Osteocyte (in vitro differentiated cells): Measurements from ENCODE around the gene CBX8. TPM values are rescaled to one million over a fixed set of nuclear protein-coding genes. Genes with fewer than 3 reads are reported as not detected.
A peak's percentile ranks its signal among the peaks of the same experiment; 100 is the strongest.

Experiments used
- DNase-seq: peaks from one replicate; pipeline ENCODE4 v3.0.0; 2021; ENCODE audit warnings: mixed read lengths; ENCODE audit not compliant: unreplicated experiment; ENCODE audit errors: extremely low spot score
- H3K27ac Mint-ChIP-seq: one replicate; pipeline ENCODE4 v1.8.0; 2021; ENCODE audit warnings: mild to moderate bottlenecking, mixed read lengths; ENCODE audit not compliant: unreplicated experiment
- H3K27me3 Mint-ChIP-seq: one replicate; pipeline ENCODE4 v1.8.0; 2021; ENCODE audit warnings: mixed read lengths; ENCODE audit not compliant: unreplicated experiment
- H3K36me3 Mint-ChIP-seq: one replicate; pipeline ENCODE4 v1.8.0; 2021; ENCODE audit warnings: mixed read lengths; ENCODE audit not compliant: unreplicated experiment
- H3K4me1 Mint-ChIP-seq: one replicate; pipeline ENCODE4 v1.8.0; 2021; ENCODE audit warnings: mixed read lengths; ENCODE audit not compliant: unreplicated experiment
- H3K4me3 Mint-ChIP-seq: one replicate; pipeline ENCODE4 v1.8.0; 2021; ENCODE audit warnings: mild to moderate bottlenecking, moderate library complexity, mixed read lengths; ENCODE audit not compliant: unreplicated experiment
- H3K9me3 Mint-ChIP-seq: one replicate; pipeline ENCODE4 v1.8.0; 2021; ENCODE audit warnings: mixed read lengths; ENCODE audit not compliant: unreplicated experiment
- CTCF ChIP-seq: fragments of 200-600 bp; sonication (generic); IDR thresholded peaks from 2 replicates; pipeline ENCODE4 v1.5.0; 2021; ENCODE audit warnings: antibody characterized with exemption, mild to moderate bottlenecking, moderate library complexity
- total RNA-seq: library from RNA; stranded (reverse); gene quantifications from 2 replicates; pipeline ENCODE4 v1.2.1, GENCODE V29; 2021

The CBX8 gene
- total RNA-seq, 1 donor from 2014 or later: 5.4 TPM

GRCh38 chr17:79810130-79811010 is 13.5 kb upstream of the CBX8 start:
- peak; percentile 87 for DNase-seq
- Mint-ChIP-seq H3K4me3 (no peak overlapping the region), H3K27ac (no peak overlapping the region), H3K36me3 (no peaks in the 10 kb centered on the region), H3K4me1 (peaks cover 22% of the 10 kb centered on the region), H3K27me3 (peaks cover 60% of the 10 kb centered on the region), H3K9me3 (no peaks in the 10 kb centered on the region)
- TF ChIP-seq CTCF: no peak

GRCh38 chr17:79809530-79810129 is 12.8 kb upstream of the CBX8 start:
- Mint-ChIP-seq H3K36me3 (no peaks in the 10 kb centered on the region), H3K4me3 (peak overlapping the region; percentile 29), H3K27ac (no peak overlapping the region), H3K27me3 (peaks cover 67% of the 10 kb centered on the region), H3K9me3 (no peaks in the 10 kb centered on the region), H3K4me1 (peaks cover 22% of the 10 kb centered on the region)
- no peak for DNase-seq
- TF ChIP-seq CTCF: no peak

GRCh38 chr17:79808763-79809529 is 12.1 kb upstream of the CBX8 start:
- Mint-ChIP-seq H3K4me3 (no peak overlapping the region), H3K27ac (peak overlapping the region; percentile 10), H3K4me1 (peaks cover 20% of the 10 kb centered on the region), H3K9me3 (no peaks in the 10 kb centered on the region), H3K27me3 (peaks cover 66% of the 10 kb centered on the region), H3K36me3 (no peaks in the 10 kb centered on the region)
- no peak for DNase-seq
- TF ChIP-seq CTCF: peak; percentile 54

- no peaks in the 10 kb centered on the region for H3K36me3 Mint-ChIP-seq
- peaks cover 74% of the 10 kb centered on the region for H3K27me3 Mint-ChIP-seq
- TF ChIP-seq CTCF: no peak
- no peak overlapping the region for H3K4me3 Mint-ChIP-seq
- H3K4me1 Mint-ChIP-seq: peaks cover 19% of the 10 kb centered on the region
- no peak overlapping the region for H3K27ac Mint-ChIP-seq
- H3K9me3 Mint-ChIP-seq: no peaks in the 10 kb centered on the region
- no peak for DNase-seq
Measured at GRCh38 chr17:79806863-79807720, 10.2 kb upstream of the CBX8 start.
